Amniotic stem cell (primary cell): Measurements from ENCODE around the gene ZNF710.

Experiments
- DNase-seq: peaks from one replicate; lab custom pipeline; 2025; lab: John Stamatoyannopoulos, UW

Gene ZNF710

DNA sequence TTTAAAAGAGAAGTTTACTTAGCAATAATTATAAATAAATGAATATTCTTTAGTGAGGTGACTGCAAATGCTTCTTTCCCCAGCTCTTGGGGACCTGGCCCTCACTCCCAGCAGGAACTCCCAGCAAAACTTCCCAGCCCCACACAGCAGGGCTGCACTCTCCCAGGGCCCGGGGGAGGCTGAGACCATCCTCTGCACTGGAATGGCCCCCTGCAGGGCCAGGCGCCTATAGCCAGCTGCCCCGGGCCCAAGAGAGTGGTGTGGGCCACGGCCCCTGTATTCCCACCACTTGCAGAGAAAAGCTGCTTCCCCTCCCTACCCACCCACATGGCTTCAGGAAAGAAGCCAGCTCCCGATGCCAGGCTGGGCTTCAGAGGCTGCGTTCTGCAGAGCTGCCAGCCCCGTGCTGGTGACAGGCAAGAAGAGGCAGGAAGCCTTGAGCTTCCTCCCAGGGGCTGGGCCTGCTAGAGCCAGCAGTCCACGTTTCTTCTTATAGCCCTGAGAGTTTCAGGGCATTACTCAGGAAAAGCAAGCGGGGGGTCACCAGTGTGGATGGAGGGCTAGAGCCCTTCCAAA is 81.1 kb downstream of the ZNF710 start:
- no peak for DNase-seq

DNA sequence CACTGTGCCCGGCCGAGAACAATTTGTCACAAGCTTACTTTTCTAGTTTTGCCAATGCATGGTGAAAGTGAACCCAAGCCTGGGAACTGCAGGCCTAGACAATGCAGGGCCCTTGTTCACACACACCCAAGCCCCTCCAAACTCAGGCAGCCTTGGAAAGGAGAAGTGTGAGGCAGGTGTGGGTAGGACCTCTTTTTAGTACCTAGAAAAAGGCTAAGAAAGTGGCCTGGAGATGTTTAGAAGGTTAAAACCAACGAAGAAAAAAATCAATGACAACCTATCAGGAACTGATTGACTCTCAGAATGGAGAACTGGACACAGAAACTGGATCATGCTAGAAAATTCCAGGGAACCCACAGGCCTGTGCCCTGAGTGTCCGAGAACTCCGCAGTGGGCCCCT is 82.3 kb downstream of the ZNF710 start:
- no peak for DNase-seq

DNA sequence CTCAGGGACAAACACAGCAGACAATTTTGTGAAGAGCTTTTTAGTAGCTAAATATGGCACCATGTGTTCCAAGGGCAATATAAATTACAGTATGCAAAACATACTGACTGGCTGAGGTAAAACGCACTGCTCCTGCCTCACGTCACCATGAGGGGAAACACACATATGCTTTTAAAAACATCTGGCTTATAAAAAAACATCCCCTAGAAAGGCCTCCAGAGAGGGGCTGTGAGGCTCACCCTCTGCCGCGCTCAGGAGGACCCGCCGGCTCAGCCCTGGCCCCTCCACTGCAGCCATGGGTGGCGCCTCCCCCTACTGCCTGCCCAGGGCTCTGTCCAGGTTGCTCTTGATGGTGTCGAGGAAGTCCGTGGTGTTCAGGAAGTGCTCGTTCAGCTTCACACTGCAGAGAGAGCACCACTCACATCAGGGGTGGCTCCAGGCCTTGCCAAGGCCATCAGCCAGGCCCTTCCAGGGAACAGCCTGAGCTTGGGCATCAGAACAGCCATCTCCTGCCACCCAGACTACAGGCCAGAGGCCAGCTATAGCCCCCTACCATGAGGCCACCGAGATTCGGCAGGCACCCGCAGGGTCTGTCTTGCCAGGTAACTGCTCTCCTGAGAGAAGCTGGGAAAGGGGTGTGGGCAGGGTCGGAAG is 83.0 kb downstream of the ZNF710 start:
- no peak for DNase-seq

DNA sequence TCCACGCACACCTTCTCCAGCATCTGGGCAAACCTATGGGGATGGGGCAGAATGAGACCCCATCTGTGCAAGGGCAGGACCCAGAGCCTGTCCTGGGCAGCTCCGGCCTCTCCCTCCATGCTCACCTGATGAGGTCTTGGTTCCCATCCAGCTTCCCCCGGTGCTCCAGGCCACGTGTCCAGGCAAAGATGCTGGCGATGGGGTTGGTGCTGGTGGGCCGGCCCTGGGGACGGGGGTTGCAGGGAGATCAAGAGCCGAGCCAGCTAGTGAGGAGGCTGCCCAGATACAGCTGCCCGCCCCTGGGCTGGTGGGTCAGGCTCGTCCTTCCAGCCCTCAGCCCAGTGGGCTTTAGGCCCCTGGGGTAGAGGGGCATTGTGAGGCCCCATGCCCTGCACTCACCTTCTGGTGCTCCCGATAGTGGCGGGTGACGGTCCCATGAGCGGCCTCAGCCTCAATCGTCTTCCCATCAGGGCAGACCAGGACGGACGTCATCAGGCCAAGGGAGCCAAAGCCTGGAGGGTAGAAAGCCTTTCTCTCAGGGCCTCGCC is 83.8 kb downstream of the ZNF710 start:
- no peak for DNase-seq

DNA sequence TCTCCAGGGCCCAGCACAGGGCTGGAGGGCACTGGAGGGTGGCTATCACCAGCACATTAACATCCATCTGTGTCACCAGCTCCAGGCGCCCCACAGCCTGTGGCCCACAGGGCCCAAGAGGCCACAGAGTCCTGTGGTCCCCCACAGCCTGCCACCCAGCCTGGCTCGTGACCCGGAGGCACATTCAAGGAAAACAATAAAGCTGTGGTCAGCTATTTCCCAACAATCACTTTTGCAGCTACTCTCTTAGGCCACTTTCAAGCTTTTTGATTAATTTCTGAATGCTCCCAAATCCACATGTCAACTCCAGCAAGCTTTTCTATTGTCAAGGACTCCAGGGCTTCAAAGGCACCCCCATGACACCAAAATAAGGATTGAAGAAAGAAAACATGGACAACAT is 84.4 kb downstream of the ZNF710 start:
- DNase-seq: no peak

DNA sequence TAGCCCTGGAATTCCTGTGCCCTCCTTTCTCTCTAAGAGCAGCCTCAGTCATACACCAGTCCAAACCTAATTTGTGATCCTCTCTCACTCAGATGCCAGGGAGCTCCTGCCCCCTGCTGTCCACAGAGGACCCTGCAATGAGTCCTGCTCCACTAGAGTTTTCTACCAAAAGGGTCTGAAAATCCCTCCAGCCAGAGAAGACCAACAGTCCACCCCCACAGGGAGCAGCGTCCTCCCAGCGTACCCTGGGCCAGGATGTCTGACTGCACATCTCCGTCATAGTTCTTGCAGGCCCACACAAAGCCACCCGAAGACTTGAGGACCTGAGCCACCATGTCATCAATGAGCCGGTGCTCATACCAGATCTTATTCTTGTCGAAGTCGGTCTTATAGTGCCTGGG is 85.7 kb downstream of the ZNF710 start:
- no peak for DNase-seq

DNA sequence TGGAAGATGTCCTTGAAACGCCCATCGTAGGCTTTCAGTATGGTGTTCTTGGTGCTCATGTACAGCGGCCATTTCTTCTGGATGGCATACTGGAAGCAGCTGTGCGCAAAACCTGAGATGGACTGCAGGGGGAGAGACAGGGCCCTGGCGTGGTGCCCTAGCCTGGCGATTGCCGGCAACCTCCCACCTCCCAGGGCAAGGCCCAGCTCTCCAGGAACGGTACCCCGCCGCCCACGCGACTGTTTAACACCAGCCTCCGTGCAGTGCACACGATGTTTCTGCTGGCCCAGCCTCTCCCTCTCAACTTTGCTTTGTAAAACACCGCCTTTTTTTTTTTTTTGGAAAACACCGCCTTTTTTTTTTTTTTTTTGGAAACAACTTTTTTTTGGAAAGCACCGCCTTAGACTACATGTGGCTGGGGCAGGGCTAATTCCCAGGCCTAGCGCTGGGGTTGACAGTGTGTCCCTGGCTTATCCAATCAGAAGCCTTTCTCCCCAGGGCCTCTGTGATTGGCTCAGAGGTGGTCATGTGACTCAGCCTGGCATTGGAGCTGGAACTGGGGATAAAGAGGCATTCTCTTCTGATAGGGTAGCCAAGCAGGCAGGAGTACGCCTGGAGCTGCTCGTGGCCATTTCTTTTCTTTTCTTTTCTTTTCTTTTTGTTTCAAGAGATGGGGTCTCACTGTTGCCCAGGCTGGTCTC is 86.5 kb downstream of the ZNF710 start:
- no peak for DNase-seq

DNA sequence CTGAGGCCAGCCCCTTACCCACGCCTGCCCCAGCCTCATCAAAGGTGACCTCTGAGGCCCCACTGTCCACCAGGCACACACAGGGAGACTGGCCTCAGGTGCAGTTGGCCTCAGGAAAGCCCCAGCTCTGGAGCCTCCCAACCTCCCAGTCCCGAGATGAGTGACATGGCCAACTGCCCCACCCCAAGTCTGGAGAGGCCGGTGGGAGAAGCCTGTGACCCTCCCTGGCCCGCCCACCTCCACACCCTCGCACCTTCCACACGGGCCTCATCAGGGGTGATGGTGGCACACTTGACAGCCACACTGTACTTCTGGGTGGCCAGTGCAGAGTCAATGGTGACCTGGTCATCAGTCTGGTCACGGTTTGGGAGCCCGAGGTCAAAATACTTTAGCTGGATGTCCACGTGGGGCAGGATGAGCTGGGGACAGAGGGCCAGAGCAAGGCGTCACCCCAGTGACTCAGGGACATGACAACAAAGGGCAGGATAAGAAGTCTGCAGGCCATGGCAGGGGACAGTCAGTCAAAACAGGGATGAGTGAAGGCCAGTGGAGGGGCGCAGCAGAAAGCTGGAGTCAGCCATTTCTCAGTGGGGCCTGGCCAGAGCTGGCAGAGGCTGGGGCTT is 89.2 kb downstream of the ZNF710 start:
- DNase-seq: no peak

DNA sequence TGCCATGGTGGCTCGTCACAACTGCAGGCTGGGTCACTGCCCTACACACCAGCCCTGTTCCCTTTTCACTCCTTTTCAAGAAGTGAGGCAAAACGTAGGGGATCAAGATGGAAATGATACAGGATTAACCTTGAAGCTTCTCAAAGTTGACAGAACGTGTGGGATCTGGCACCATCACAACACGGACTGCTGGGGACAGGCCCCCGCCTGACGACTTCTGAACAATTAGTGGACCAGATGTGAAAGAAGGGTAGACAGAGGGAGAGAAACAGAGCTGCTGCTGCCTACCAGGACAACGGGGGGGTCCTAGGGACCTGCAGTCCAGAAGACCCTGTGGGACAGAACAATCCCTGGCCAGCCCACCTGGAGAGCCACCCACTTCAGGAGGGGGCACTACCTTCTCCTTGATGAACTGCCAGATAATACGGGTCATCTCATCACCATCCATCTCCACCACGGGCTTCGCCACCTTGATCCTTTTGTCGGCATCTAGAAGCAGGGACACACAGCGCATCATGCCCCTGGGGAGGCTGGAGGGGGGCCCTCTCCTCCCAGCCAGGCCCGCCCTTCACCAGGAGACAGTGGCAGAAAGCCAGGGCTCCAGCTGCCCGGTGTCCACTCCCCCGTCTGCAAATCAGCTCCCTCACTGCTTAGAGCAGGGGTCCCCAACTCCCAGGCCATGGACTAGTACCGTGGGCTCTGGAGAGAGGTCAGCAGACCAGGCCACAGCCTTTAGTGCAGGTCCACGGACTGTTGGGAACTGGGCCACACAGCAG is 90.2 kb downstream of the ZNF710 start:
- no peak for DNase-seq

DNA sequence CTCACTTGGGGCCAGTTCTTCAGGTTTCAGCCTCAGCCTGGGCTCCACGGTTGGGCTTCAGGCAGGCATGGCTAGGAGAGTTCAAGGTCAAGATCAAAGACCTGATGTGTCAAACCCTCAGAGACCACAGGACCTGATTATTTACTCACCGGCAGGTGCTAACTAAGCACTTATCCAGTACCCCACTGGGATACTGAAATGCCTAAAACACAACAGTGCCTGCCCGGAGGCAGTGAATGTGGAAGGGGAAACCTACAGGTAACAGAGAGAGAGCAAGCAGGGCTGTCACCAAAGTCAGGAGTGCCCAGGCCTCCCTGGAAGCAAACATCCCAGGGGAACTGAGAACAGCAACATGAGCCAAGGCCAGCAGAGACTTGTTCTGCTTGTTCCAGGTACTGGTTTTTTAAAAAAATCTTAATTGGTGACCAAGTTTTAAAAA is 94.4 kb downstream of the ZNF710 start:
- no peak for DNase-seq

DNA sequence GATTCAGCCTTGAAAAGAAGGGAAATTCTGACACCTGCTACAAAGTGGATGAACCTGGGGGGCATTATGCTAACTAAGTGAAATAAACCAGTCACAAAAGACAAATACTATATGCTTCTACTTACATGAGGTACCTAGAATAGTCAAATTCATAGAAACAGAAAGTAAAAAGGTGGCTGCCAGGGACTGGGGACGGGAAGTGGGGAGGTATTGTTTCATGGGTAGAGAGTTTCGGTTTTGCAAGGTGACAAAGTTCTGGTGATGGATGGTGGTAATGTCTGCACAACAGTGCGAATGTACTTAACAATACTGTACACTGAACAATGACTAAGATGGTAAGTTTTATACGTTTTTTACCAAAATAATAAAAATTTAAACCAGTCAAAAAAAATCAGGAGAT is 96.4 kb downstream of the ZNF710 start:
- no peak for DNase-seq

DNA sequence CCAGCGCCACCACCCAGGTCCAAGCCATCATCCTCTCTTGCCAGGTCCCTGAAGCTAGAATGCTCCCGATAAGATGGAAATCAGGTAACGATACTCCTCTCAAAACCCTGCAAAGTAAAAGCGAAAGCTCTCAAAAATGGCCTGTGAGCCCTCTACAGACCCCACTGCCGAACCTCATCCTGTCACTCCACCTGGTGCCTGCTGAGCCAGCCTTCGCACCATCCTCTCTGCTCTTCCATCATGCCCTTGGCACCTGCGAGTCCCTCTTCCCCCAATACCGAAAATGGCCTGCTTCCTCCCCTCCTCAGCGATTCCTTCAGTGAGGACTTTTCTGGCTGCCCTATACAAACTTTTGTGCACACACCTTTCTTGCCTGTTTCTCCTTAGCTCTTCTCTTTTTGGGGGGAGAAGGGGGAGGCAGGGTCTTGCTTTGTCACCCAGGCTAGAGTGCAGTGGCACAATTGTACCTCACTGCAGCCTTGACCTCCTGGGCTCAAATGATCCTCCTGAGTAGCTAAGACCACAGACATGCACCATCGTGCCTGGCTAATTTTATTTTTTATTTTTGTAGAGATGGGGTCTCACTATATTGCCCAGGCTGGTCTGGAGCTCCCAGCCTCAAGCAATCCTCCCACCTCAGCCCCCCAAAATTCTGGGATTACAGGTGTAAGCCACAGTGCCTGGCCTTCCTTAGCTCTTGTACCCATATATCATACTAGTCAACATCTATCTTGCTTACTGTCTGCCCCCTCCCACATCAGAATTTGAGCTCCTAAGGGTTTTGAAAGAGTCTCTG is 98.1 kb downstream of the ZNF710 start:
- no peak for DNase-seq

DNA sequence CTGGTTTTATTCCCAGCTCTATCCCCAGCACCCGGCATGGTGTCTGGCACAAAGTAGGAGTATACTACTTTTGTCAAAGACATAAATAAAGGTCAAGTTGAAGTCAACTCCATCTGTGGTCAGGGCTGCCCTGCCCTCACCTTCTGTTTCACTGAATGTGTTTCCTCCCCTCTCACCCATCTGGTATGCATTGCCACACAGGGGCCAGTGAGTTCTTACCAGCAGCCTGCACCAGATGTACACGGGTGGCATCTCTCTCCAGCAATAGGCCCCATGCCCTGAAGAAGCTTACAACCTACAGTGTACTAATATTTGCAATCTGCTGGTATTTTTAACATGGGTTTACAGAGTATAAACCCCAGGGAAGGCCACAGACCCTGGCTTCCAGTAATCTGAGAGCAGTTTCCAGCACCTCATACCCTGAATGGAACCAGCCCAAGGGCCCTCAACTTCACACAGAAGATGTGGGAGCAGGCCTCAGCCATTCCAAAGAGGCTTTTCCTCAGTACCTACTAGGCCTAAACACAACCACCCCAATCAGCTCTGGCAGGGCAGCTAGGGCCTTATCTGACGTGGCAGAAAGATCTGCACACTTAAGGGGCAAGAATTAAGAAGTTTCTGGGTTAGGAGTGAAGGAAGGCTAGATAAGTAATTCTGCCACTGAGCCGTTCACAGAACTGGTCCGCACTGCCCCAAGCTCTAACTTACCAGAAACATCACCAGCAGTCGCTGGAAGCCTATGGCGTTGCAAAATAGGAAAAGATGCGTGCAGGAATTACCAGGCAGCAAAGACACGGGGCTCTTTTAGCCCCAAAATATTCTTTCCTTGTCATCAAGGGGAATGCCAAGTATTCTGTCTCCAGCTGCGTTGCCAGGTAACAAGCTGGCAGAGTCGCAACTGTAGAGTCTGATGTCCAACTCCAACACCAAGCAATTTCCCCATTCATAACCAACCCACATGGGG is 99.0 kb downstream of the ZNF710 start:
- DNase-seq: no peak

DNA sequence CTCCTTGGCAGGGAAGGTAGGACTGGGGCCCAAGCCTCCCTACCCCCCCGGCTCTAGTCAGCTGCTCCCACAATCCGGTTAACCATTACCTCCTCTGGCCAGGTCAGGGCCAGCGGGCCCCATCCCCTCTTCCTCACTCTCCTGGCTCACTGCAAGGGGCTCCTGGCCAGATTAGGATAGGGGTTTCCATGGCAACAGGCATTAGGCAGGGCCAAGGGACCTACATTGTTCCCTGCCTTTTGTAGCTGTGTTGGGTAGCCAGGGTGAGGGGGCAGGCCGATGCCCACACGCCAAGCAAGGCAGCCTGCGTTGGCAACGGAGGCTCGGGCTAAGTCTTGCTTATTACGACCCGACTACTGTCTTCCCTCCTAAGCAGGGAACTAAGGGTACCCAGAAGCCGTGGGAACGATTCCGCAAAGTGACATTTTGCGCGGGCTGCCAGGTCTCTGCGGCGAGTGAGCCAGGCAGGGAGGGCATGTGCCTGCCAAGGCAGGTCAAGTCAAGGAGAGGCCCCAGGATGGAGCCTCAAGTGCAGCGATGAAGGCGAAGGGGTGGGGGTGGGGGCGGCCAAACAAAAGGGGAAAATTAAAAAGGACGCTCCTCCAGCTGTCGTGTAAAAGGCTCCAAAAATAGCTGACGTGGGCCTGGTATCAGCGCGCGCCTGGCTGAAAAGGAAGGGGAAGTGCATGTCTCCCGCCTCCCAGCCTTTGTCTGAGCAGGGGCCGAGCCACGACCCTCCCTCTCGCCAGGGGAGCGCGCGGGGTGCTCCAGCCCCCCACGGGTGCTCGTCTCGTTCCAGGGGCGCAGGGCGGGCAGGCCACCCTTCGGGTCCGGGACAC is 100.2 kb downstream of the ZNF710 start:
- DNase-seq: no peak

DNA sequence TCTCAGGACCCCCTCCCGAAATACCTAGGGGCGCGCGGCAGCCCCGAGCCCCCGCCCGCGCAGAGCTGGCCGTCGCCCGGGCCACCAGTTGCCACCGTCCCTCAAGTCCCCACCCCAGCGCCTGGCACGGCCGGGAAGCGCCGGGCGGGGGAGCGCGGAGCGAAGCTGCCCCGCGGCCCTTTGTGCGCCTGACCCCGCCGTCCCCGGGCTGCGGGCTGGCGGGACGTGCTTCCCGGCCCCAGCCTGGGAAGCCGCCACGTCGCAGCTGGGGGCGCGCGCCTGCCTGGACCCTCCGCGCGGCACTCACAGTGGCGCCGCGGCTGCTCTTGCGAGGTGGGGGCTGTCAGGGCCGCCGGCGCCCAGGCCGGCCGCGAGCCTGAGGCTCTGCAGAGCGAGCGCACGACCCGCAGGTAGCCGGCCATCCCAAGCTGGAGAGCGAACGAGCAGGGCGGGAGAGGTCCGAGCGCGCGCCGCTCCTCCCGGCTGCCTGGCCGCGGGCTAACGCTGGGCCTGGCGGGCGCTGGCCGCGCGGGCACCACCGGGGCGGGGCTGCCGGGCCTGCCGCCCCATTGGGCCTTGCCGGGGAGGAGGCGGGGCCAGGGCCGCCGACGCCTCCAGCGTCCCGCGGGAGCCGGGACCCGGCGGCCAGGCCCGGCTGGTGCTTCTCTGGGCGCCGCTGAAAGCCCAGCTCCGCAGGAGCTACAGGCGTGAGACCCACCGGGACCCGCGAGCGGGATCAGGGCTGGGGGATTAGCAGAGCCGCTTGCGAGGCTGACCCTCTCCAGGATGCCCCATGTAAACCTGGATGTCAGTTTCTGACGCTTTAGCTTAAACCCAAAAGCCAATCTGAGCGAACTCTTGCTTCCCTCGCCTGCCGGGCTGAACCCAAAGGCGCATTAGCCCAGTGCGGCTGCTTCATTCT is 101.1 kb downstream of the ZNF710 start, which contains the start of gene IDH2:
Gene IDH2, minus strand, starts transcription at position 500 of the 922 bp plus-strand sequence. Its CDS starts 78 bp downstream, at position 422.
- DNase-seq: peak; percentile 56

DNA sequence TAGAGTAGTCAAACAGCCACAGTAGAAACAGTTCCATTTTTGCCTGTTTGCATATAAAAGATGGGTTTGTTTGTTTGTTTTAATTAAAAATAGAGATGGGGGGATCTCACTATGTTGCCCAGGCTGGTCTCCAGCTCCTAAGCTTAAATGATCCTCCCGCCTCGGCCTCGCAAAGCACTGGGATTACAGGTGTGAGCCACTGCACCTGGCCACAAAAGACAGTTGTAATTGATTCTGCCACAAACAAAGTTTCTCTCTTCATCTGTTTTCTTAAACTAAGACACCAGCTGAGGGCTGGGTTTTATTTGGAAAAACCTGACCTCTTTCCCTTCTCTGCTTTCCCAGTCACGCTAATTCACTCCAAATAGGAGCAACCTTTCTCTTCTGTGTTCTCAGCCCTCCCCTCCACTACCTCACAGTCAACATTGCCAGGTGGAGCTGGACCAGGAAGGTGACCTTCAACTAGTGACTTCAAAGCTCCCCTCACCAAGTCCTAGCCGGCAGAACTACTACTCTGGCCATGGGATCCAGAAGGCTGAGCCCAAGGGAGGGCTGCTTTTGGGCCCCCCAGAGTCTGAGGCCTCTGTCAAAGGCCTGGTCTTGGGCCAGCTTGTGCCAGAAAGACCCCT is 102.7 kb downstream of the ZNF710 start:
- no peak for DNase-seq

DNA sequence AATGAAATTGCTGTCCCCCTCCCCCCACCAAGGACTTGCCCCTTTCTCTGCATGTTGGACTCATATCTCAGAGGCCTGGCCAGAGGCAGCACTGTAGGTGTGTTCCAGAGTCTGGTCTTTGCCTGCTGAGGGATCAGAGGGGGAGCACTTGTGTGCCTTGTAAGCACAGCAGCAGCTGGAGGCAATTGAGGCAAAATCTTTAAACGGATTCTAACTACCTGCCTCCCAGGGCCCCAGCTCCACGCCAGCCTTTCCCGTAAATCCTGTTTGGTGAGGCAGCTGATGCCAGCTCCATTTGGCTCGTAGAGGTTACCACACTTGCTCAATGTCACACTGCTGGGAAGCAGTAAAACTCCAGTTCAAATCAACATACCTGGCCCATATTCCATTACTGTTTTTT is 103.4 kb downstream of the ZNF710 start:
- DNase-seq: no peak
